ENCODE results near the gene DHX35.
"Not testable (repeated sequence)": the region's sequence is repeated elsewhere in the genome, so short reads cannot be mapped to it uniquely, and the experiment has no call there.

The DHX35 gene

DNA sequence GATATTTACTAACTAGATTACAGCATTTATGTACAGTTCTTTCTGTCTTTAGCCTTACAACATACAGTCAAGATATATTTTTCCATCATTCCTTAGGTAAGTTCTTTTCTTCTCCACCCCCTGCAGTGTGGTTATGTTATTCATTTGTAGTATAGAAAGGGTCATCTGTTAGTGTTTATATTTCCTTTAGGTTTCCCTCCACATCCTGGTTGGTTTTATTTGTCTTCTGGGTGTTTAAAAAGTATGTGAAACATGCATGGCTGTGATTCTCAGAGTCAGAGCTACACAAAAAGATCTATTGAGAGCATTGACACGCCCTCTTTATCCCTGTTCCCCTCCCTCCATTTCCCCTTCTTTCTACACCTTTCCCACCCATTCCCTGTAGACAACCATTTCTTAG lies 20.1 kb downstream of the DHX35 start:
- no peak for DNase-seq

DNA sequence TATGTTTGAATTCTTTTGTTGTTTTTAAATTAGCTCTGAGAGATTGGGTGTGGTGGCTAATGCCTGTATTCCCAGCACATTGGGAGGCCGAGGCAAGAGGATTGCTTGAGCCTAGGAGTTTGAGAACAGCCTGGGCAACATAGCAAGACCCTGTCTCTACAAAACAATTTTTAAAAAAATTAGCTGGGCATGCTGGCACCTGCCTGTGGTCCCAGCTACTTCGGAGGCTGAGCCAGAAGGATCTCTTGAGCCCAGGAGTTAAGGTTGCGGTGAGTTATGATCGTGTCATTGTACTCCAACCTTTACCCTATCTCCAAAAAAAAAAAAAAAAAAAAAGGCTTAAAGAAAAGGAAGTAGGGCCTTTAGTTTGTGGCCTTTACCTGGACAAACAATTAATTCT lies 22.9 kb downstream of the DHX35 start:
- no peak for DNase-seq

DNA sequence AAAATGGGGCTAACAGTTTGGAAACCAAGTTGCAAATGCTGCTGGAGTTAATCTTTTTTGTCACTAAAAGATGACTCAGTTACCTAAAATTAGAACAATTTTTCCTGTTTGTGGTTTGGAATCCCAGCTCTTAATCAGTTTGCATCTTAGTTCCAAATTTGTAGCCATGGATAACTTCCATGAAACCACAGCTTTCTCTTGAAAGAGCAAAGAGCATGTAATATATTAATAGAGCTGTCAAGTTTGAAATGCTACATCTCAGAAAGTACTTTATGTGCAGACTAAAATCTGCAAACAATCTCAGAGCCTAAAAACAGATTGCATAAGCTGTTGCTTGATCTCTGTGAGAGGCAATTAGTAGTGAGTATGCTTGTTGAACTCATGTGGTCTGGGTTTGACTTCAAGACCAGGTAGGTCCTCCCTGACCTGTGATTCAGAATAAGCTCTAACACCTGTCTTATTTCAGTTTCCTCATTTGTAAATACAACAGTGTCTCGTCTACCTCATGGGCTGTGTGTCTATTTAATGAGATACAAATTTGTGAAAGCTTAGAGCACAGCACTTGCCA lies 23.5 kb downstream of the DHX35 start:
- no peak for DNase-seq

DNA sequence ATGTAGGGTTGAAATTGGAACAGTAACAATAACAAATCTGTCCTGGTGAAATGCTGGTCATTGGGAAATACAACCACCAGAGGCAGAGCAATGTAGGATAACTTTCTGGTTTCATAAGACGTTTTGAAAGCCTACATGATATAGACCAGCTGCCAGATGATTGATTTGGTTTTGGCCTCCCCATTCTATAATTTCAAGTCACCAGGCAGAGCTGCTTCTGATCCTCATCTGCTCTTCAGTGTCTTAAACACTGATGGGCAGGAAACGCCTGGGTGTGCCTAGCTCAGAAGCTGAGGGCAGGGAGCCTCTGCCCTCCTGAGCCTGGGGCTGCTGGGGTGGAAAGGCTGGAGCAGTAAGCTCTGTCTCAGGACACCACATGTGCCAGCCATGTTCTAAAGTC lies 24.5 kb downstream of the DHX35 start:
- no peak for DNase-seq

DNA sequence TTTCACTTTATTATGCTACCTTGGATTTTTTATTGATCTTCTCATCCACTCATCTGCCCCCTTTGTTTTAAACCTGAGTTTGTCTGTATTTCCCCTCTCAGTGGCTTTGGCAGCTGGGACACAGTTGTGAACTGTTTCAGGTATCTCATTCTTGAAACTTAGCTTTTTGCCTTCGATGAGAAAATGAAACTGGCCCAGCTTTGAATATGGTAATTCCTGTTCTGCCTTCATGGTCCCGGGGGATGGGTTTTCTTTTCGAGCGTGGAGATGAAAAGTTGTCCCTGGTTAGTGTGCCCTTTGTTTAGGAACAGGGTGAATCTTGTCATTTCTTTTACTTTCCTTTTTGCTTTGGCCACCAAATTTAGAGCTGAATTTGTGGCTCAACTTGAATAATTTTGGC lies 25.6 kb downstream of the DHX35 start:
- no peak for DNase-seq

DNA sequence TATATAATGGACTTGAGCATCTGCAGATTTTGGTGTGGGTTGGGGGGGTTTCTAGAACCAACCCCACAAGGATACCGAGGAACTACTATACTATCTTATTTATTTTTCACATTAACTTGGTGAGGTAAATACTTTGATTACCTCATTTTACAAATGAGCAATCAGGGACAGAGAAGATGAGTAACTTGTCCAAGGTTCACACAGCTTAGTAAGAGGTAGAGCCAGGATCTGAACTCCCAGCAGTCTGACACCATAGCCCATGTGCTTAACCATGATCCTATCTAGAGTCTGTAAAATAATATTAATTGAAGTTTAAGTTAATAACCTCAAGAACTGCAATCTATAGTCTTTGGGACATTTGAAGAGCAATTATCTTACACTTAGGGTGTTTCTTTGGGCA lies 28.6 kb downstream of the DHX35 start:
- DNase-seq, result no peak

DNA sequence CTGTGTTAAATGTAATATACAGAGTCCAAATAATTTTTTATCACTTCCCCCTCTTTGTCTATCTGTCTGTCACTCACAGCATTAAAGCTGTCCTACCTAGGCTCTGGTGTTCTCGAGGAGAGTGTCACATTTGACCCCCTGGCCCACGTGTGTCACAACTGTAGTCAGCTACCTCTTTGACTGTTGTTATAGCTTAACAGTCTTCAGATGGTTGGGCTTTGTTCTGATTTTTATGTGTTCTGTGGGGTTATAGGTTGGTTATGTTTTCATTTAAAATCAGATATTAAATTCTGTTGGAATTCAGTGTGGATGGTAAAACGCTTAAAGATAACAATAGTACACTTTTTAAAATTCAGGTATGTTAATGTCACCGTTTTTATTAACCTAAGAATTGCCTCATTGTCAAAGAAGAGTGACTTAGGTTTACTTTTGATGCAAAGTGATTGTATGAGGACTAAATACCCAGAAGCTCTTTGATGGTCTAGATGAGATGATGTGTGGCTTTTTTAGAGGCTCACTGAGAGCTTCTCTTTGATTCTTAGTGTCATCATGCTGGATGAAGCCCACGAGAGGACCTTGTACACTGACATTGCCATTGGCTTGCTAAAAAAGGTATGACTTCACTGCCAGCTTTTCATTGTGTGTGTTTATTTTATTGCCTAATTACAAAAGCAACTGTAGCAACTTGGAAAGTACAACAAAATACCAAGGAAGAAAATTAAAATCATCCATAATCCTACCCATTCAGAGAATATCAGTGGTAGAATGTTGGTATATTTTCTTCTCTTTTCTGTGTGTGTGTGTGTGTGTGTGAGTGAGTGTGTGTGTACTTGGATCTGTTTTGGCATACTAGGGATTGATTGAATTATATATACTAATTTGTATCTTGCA lies 29.9 kb downstream of the DHX35 start:
- no peak for DNase-seq

DNA sequence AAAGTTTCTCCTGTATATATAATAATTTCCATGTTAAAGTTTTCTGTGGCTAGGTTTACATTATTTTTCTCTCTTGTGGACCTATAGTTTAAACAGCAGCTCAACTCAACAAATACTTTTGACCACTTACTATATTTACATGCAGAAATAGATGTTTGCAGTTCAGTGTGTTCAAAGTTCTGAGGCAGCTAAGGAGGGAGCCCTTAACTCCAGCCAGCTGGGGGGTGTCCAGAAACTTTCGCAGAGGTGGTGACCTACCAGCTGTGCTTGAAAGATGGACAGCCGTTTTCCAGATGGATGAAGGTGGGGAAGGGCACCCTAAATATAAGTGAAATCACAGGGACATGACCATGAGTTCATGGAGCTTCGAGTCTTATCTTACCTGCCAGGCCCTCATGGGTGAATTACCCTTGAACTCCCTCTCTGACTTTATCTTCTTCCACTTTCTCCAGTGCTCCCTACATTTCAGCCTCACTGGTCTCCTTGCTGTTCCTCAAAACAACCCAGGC lies 33.4 kb downstream of the DHX35 start:
- no peak for DNase-seq

DNA sequence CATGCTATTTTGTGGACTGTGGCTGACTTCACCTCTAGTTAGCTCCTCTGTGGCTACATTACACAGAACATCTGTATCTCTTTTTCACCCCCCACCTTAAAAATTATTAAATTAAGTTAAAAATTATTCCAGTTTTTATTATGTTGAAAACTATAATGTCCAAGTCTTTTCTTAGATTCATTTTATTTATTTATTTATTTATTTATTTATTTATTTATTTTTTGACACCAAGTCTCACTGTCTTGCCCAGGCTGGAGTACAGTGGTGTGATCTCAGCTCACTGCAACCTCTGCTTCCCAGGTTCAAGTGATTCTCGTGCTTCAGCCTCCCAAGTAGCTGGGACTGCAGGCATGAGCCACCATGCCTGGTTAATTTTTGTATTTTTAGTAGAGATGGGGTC lies 34.7 kb downstream of the DHX35 start:
- not testable (repeated sequence) for DNase-seq

DNA sequence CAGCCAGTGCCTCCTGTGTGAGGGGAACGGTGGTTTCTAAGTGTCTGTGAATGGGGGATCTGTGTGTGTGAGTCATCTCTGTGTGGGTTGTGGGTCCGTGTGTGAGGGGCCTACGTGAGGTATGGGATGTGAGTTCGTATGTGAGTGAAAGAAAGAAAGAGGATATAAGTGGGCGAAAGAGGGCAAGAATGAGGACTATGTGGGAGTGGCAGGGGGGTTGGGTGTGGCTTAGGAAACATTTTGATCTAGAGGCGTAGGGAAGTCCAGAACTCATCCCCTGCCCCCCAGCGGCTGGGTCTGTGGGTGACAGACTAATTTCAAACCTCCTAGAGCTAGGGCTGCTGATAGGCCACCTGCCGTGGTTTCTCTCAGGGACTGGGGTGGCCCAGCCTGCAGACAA lies 35.5 kb downstream of the DHX35 start:
- DNase-seq, result peak in 1 of 2 donors; percentile 9

DNA sequence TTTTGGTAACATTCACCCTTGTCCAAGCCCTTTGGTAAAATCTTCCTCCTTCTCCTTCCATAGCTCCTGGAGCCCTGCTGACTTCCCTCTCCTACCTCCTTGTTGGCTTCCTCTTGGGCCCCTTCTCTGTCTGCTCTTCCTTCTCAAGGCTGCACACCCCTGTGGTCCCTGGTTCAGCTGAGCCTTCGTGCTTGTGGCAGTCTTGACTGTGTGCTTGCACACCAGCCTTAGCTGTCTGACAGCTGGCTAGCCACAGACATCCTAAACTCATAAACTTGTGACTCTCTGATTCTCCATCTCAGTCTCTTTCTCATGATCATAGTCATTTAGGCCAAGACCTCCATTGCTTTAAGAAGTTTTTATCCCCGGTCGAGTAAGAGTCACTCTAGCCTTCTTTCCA lies 37.1 kb downstream of the DHX35 start:
- DNase-seq, result no peak

DNA sequence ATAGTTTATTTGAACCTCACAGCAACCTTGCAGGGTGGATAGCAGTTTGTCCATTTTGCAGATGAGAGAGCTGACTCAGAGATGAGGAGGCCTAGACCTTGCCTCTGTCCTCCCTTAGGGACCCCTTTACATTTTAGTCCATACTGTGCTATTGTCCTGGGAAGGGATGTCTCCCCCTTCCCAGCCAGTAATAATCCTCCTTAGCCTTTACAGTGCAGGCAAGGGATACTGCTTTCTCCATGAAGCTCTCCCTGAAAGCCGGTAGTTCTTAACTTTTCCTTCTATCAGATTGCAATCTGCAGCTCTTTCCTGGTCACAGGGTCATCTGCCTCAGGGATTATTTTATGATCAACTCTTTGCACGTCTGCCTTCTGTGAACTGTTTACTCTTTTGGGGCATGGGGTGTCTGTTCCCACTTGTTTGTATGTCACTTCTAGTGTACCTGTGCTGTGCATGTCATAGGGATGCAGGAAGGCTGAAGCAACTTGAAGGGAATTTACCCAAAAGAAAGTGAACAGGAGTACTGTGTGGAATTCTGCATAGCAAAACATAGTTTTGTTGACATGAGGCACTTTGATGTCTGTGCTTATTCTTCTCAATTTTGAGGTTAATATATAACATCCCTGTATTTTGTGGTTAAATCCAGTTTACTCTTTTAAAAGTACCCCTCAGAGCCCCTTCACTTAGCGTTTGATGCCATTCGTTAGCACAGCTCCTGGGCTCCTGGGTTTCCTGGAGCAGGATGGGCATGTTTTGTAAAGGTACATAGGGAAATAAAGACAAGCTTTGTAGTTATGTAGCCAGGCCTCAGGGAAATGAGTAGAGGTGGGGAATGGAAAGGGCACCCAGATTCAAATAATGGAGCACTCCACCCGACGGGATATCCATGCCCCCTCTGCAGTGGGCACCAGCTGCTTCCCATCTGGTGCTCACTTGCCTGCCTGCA lies 38.1 kb downstream of the DHX35 start:
- no peak for DNase-seq

DNA sequence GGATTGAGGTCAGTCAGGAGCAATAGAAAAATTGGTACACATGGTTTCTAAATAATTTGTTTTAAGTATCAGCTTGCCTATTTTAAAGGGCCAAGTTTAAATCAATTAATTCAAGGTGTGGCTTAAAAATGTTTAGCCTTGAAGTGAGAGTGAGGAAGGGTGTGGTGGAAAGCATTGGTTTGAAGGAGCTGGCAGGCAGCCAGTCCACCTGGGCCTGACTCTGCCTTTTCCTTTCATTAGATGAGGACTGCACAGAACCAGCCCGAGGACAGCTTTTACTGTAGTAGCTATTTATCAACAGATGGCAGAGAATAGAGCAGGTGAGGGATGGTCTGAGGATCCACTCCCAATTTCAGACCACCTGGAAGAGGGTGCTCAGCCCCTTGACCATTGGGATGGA lies 42.4 kb downstream of the DHX35 start:
- no peak for DNase-seq

DNA sequence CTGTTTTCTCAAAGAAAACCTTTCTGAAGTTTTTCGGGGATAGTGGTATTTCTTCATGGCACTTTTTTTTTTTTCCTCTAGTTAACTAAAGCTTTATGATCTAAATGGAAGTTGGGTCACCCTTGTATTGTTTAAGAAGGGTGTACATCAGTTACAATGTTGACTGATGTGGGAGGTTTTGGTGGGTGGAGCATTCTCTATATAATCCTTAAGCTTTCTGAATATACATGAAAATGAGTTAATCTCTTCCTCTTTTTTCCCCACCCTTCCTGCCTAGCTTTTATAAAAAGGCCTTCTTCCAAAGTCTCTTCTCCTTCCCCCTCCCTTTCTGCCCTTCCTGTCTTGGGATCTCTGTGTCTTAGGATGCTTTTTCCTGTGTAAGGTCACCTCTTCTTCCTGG lies 47.2 kb downstream of the DHX35 start:
- peak in 1 of 2 donors; percentile 1 for DNase-seq

DNA sequence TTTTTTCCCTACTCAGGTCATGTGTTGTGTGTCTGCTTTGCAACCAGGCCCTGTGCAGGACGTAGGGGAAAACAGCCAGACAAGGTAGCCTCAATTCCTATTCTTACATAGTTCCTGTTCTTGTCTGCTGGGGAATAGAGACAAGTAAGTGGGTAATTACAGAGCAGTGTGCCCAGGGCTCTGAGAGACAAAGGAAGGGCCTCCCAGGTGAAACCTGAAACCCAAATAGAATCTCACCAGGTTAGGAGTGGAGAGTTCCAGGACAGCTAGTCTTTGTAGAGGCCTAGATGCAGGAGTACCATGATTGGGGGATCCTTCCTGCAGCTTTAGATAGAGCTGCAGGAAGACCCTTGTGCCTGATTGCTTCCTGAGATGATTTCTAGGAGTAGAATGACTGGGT lies 48.4 kb downstream of the DHX35 start:
- no peak for DNase-seq

DNA sequence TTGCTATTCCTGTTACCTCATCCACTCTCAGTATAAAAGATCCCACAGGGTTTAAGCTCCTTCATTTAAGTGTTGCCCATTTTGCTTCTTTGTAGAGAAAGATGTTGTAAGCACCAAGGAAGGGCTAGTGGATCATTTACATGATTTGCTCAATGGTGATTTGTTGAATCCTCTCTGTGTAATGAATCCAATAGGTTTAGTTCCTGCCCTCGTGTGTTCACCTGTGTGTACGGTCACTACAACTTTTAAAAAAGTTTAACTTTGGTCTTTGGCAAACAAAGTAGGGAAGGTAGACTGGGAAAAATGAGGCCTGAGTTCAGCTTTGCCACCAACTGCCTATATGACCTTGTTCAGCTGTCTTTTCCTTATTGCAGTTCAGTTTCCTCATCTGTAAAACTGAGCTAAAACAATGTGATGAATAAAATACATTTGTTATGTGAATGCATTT lies 51.5 kb downstream of the DHX35 start:
- DNase-seq, result no peak

DNA sequence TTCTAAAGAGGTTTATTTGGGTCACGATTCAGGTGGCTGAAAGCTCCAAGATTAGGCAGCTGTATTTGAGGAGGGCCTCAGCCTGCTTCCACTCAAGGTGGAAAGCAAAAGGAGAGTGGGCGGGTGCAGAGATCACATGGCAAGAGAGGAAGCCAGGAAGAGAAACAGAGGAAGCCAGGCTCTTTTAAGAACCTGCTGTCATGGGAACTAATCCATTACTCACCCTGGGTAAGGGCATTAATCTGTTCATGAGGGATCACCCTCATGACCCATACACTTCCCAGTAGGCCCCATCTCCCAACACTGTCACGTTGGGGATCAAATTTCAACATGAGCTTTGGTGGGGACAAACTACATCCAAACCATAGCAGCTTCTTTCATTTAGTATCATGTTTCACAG lies 53.9 kb downstream of the DHX35 start:
- peak in 1 of 2 donors; percentile 23 for DNase-seq

DNA sequence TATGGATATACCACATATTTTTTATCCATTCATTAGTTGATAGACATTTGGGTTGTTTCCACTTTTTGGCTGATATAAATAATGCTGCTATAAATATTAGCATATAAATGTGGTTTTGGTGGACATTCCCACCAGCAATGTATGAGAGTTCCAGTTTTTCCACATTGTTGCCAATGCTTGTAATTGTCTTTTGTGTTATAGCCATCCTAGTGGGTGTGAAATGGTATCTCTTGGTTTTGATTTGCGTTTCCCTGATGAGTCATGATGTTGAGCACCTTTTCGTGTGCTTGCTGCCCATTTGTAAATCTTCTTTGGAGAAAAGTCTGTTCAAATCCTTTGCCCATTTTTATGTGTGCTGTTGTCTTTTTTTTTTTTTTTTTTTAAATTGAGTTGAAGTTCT lies 54.4 kb downstream of the DHX35 start:
- DNase-seq, result no peak

DNA sequence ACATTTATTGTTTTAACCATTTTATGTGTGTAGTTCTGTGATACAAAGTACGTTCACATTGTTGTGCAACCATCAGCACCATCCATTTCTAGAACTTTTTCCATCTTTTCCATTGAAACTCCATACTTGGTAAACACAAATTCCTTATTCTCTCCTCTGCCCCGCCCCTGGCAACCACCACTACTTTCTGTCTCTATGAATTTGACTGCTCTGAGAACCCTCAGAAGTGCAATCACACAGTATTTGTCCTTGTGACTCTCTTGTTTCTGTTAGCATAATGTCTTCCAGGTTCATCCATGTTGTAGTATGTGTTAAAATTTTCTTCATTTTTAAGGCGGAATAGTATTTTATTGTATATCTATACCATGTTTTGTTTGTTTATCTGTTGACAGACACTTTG lies 56.9 kb downstream of the DHX35 start:
- DNase-seq, result no peak

DNA sequence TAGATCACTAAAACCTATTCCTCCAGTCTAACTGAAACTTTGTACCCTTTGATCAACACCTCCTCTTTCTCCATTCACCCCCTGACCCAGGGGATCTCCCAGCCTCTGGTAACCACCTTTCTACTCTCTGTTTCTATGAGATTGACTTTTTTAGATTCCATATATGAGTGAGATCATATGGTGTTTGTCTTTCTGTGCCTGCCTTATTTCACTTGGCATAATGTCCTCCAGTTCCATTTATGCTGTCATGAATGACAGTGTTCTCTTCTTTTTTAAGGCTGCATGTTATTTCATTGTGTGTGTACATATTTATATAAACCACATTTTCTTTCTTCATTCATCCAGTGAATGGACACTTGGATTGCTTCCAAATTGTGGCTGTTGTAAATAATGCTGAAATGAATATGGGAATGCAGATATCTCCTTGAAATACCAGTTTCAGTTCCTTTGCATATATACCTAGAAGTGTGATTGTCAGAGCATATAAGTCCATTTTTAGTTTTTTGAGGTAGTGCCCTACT lies 57.7 kb downstream of the DHX35 start:
- no peak for DNase-seq

DNA sequence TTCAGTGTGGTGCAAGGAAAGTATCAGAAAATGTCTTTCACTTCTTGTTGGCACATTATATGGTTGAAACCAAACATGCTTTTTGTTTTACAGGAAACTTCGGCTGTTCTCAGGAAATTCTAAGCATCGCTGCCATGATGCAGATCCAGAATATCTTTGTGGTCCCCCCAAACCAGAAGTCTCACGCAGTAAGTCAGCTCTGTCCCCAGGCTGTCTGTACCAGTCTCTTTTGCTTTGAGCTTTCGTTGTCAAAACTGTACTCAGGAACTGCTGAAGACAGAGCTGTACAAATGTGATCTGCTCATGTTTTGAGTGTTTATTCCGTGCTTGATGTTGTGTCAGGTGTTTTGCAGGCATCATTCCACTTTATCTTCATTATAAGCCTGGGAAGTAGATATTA lies 59.6 kb downstream of the DHX35 start:
- DNase-seq, result no peak

DNA sequence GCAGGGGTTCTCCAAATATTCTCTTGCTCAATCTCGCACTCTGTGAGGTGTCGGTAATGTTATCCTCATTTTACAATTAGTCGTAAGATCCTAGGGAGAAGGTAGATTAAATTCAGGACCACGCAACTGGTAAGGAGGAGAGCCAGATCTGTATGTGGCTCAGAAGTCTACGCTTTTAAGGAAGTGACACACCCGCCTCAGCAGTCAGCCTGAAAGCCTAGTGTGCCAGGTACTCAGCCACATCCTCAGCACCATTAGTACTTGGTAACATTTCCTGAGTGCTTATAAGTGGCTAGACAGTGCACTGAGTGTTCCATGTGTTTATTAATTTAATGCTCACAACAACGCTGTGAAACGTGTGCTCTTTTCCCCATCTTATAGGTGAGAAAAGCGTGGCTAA lies 63.7 kb downstream of the DHX35 start:
- no peak for DNase-seq

DNA sequence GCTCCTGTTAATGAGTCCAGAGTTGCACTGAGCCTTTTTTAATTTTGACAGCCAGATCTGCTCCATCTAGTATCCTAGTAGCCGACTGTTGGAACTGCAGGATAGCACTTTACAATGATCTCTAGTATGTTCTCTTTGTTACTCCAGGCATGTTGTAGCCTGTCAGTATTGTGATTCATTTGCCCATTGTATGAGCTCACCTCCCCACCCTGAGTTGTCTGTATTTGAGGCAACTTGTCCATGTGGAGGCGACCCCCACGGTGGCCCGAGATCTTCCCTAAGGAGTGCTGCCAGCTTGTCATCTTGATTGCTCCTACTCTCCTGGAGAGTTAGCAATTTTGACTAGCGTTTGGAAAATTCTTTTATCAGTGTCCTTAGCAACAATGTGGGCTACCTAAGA lies 67.2 kb downstream of the DHX35 start:
- DNase-seq, result no peak

Measured in inflammatory macrophage treated with lipopolysaccharide for 1 hour (primary cell).